GM21619 (cell line): ENCODE data around the gene HTR1D.
"Not testable (repeated sequence)": the region's sequence is repeated elsewhere in the genome, so short reads cannot be mapped to it uniquely, and the experiment has no call there.

Experiments
- ATAC-seq: cut with Tn5 transposase; IDR thresholded peaks from one replicate; pipeline ENCODE4 v1.9.1; 2021; ENCODE audit not compliant: unreplicated experiment

Gene HTR1D

GRCh38 chr1:23217421-23218115 lies at the start of gene HTR1D:
Gene HTR1D (minus strand): TSS chr1:23217502. CDS start chr1:23194219, 23,283 bp downstream.
- ATAC-seq: no peak

GRCh38 chr1:23263380-23263887 lies 46.1 kb upstream of the HTR1D start:
- ATAC-seq: no peak

- ATAC-seq: not testable (repeated sequence)
Observed at GRCh38 chr1:23258082-23258481, 40.8 kb upstream of the HTR1D start.

GRCh38 chr1:23257371-23257770 lies 40.1 kb upstream of the HTR1D start:
- ATAC-seq: not testable (repeated sequence)

GRCh38 chr1:23254584-23254983 lies 37.3 kb upstream of the HTR1D start:
- no peak for ATAC-seq

- ATAC-seq: no peak
Observed at GRCh38 chr1:23251812-23252211, 34.5 kb upstream of the HTR1D start.

- no peak for ATAC-seq
Observed at GRCh38 chr1:23249787-23250454, 32.6 kb upstream of the HTR1D start.

GRCh38 chr1:23247276-23247675 lies 30.0 kb upstream of the HTR1D start:
- ATAC-seq: no peak

- ATAC-seq: no peak
Observed at GRCh38 chr1:23246274-23246673, 29.0 kb upstream of the HTR1D start.

GRCh38 chr1:23244256-23244761 lies 27.0 kb upstream of the HTR1D start:
- no peak for ATAC-seq

GRCh38 chr1:23242414-23242813 lies 25.1 kb upstream of the HTR1D start:
- no peak for ATAC-seq

- ATAC-seq: no peak
Observed at GRCh38 chr1:23239638-23240295, 22.5 kb upstream of the HTR1D start.

GRCh38 chr1:23238565-23238964 lies 21.3 kb upstream of the HTR1D start:
- ATAC-seq: no peak

GRCh38 chr1:23237508-23237907 lies 20.2 kb upstream of the HTR1D start:
- no peak for ATAC-seq

GRCh38 chr1:23227806-23228205 lies 10.5 kb upstream of the HTR1D start:
- ATAC-seq: no peak

- ATAC-seq: no peak
Observed at GRCh38 chr1:23224739-23225648, 7.7 kb upstream of the HTR1D start.

GRCh38 chr1:23223963-23224362 lies 6.7 kb upstream of the HTR1D start:
- not testable (repeated sequence) for ATAC-seq

- not testable (repeated sequence) for ATAC-seq
Observed at GRCh38 chr1:23223490-23223951, 6.2 kb upstream of the HTR1D start.

GRCh38 chr1:23222742-23223141 lies 5.4 kb upstream of the HTR1D start:
- ATAC-seq: no peak

- no peak for ATAC-seq
Observed at GRCh38 chr1:23222331-23222730, 5.0 kb upstream of the HTR1D start.
